ENCODE data around the gene TIAM1.

DNA sequence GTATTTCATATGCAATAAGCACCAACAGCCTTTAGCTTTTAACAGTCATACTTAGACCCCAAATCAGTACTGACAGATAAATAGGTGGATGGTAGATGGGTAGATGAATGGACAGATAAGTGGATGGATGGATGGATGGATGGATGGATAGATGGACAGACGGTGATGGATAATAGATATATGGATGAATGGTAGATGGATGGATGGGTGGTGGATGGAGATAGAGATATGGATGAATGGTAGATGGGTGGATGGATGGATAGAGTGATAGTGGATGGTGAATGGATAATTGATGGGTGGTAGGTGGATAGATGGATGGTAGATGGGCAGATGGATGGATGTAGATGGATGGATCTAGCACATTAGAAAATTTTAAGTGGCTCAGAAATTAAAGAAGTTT, 62.5 kb downstream of the TIAM1 start:
- no peak for TF ChIP-seq POLR2A (IDR thresholded peaks at IDR 0.05)
- no peak for TF ChIP-seq EP300 (IDR thresholded peaks at IDR 0.05)
- TF ChIP-seq, protein P1, sequence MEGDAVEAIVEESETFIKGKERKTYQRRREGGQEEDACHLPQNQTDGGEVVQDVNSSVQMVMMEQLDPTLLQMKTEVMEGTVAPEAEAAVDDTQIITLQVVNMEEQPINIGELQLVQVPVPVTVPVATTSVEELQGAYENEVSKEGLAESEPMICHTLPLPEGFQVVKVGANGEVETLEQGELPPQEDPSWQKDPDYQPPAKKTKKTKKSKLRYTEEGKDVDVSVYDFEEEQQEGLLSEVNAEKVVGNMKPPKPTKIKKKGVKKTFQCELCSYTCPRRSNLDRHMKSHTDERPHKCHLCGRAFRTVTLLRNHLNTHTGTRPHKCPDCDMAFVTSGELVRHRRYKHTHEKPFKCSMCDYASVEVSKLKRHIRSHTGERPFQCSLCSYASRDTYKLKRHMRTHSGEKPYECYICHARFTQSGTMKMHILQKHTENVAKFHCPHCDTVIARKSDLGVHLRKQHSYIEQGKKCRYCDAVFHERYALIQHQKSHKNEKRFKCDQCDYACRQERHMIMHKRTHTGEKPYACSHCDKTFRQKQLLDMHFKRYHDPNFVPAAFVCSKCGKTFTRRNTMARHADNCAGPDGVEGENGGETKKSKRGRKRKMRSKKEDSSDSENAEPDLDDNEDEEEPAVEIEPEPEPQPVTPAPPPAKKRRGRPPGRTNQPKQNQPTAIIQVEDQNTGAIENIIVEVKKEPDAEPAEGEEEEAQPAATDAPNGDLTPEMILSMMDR (IDR thresholded peaks at IDR 0.05) = no peak
